ENCODE data around the gene GARIN5A. TPM values are rescaled to one million over a fixed set of nuclear protein-coding genes. Genes with fewer than 3 reads are reported as not detected.
A peak's percentile ranks its signal among the peaks of the same experiment; 100 is the strongest.

The GARIN5A gene
- total RNA-seq, 1 donor = 0.36 TPM

GRCh38 chr19:50432221-50433028 lies 44.2 kb downstream of the GARIN5A start, which contains the start of gene MYBPC2:
MYBPC2 (plus strand) TSS chr19:50432892; CDS start chr19:50432954, 62 bp downstream.
- Histone ChIP-seq H3K79me2 (ENCODE audit: insufficient read depth, low read length) (no peaks in the 10 kb centered on the region), H3K4me3 (ENCODE audit: insufficient read depth, low read length) (peak within 1 kb of the TSS; percentile 73), H3K27me3 (ENCODE audit: insufficient read depth, low read length) (peaks cover 22% of the 10 kb centered on the region), H4K20me1 (ENCODE audit: insufficient read depth, low read length) (no peaks in the 10 kb centered on the region), H3K4me2 (ENCODE audit: insufficient read depth, low read length) (peak within 1 kb of the TSS; percentile 96), H3K9me3 (ENCODE audit: low read depth, low read length) (no peaks in the 10 kb centered on the region), H3K4me1 (ENCODE audit: insufficient read depth, low read length) (peaks cover 5% of the 10 kb centered on the region), H3K27ac (ENCODE audit: low read depth, low read length) (no peak within 1 kb of the TSS), H2AFZ (ENCODE audit: low read length) (peak within 1 kb of the TSS; percentile 95), H3K36me3 (ENCODE audit: insufficient read depth, low read length) (no peaks in the 10 kb centered on the region)
- TF ChIP-seq, protein P1, sequence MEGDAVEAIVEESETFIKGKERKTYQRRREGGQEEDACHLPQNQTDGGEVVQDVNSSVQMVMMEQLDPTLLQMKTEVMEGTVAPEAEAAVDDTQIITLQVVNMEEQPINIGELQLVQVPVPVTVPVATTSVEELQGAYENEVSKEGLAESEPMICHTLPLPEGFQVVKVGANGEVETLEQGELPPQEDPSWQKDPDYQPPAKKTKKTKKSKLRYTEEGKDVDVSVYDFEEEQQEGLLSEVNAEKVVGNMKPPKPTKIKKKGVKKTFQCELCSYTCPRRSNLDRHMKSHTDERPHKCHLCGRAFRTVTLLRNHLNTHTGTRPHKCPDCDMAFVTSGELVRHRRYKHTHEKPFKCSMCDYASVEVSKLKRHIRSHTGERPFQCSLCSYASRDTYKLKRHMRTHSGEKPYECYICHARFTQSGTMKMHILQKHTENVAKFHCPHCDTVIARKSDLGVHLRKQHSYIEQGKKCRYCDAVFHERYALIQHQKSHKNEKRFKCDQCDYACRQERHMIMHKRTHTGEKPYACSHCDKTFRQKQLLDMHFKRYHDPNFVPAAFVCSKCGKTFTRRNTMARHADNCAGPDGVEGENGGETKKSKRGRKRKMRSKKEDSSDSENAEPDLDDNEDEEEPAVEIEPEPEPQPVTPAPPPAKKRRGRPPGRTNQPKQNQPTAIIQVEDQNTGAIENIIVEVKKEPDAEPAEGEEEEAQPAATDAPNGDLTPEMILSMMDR (IDR thresholded peaks at IDR 0.05; ENCODE audit: extremely low read depth, low read depth, low read length) = no peak
- DNase-seq (ENCODE audit: insufficient read length, low spot score, missing footprints) = peak; percentile 74

DNA sequence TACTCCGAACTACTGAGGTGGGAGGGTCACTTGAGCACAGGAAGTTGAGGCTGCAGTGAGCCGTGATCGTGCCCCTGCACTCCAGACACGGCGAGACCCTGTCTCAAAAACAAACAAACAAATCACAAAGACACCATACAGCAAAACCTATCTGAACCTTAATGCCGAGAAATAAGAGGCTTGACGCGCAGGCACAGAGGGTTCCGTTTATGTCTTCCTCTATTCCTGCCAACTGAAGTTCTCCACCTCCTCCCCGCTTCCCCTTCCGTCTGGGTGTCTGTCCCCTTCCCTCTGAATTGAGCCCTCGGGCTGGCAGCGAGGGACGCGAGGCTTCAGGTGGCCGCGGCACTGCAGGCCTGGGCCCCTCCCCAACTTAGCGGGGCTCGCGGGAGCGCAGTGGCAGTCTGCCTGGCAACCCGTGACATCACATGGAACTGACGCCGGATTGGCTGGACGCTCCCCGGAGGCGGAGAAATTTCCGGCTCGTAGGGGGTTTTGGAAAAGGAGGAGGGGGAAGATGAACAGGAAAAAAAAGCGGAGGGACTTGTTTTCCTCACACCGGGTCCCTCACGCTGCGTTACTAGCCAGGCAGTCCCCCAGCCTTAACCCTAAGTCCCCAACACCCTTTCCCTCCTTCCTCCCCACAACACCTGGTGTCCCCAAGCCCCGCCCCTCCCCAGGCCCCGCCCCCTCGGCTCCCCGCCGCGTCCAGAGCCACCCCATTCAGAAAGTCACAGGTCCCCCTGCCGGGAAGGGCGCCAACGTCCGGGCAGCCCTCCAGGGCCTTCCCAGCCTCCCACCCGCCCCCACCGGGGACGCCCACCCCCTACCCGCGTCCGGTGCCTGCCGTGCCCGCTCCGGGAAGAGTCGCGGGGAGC lies 45.1 kb downstream of the GARIN5A start:
- Histone ChIP-seq H2AFZ (ENCODE audit: low read length) (peak overlapping the region; percentile 95), H3K4me2 (ENCODE audit: insufficient read depth, low read length) (peak overlapping the region; percentile 96), H3K27ac (ENCODE audit: low read depth, low read length) (no peak overlapping the region), H3K9me3 (ENCODE audit: low read depth, low read length) (no peaks in the 10 kb centered on the region), H3K79me2 (ENCODE audit: insufficient read depth, low read length) (no peaks in the 10 kb centered on the region), H3K4me1 (ENCODE audit: insufficient read depth, low read length) (peaks cover 5% of the 10 kb centered on the region), H3K4me3 (ENCODE audit: insufficient read depth, low read length) (peak overlapping the region; percentile 73), H4K20me1 (ENCODE audit: insufficient read depth, low read length) (no peaks in the 10 kb centered on the region), H3K27me3 (ENCODE audit: insufficient read depth, low read length) (peaks cover 22% of the 10 kb centered on the region), H3K36me3 (ENCODE audit: insufficient read depth, low read length) (no peaks in the 10 kb centered on the region)
- DNase-seq (ENCODE audit: insufficient read length, low spot score, missing footprints) = peak; percentile 99
- TF ChIP-seq, protein P1 (IDR thresholded peaks at IDR 0.05; ENCODE audit: extremely low read depth, low read depth, low read length) = no peak

DNA sequence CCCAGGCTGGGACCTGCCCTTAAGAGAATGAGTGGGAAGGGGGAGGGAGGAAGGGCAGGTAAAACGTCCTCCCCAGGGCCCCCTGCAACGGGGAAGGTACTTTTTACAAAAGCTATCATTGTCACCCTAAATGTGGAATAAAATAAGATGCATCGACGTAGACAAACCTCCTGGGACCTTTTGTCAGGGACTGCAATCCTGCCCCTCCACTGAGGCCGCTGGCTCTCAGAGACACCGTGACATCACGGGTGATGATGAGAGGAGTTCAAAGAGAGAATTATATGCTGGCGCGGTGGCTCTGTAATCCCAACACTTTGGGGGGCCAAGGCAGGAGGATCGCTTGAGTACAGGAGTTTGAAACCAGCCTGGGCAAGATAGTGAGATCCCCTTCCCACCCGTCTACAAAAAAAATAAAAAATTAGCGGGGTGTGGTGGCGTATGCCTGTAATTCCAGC lies 45.7 kb downstream of the GARIN5A start:
- Histone ChIP-seq H2AFZ (ENCODE audit: low read length) (peak overlapping the region; percentile 95), H3K4me1 (ENCODE audit: insufficient read depth, low read length) (peaks cover 5% of the 10 kb centered on the region), H3K79me2 (ENCODE audit: insufficient read depth, low read length) (no peaks in the 10 kb centered on the region), H4K20me1 (ENCODE audit: insufficient read depth, low read length) (no peaks in the 10 kb centered on the region), H3K4me3 (ENCODE audit: insufficient read depth, low read length) (peak overlapping the region; percentile 73), H3K27ac (ENCODE audit: low read depth, low read length) (no peak overlapping the region), H3K9me3 (ENCODE audit: low read depth, low read length) (no peaks in the 10 kb centered on the region), H3K4me2 (ENCODE audit: insufficient read depth, low read length) (peak overlapping the region; percentile 96), H3K36me3 (ENCODE audit: insufficient read depth, low read length) (no peaks in the 10 kb centered on the region), H3K27me3 (ENCODE audit: insufficient read depth, low read length) (peaks cover 22% of the 10 kb centered on the region)
- TF ChIP-seq, protein P1 (IDR thresholded peaks at IDR 0.05; ENCODE audit: extremely low read depth, low read depth, low read length) = no peak
- DNase-seq (ENCODE audit: insufficient read length, low spot score, missing footprints) = peak; percentile 30
